Ishikawa (cell line): ENCODE results near the gene KICS2.

Experiments
- CREB1 ChIP-seq: IDR thresholded peaks from 2 replicates; pipeline ENCODE4 v1.6.1; 2012; ENCODE audit warnings: low read depth
- EP300 ChIP-seq: IDR thresholded peaks from 2 replicates; pipeline ENCODE4 v1.6.1; 2012; ENCODE audit warnings: borderline replicate concordance
- MAX ChIP-seq: IDR thresholded peaks from 2 replicates; pipeline ENCODE4 v1.6.1; 2012
- RAD21 ChIP-seq: IDR thresholded peaks from 2 replicates; pipeline ENCODE4 v1.6.1; 2012; ENCODE audit warnings: low read depth
- TEAD4 ChIP-seq: IDR thresholded peaks from 2 replicates; pipeline ENCODE4 v1.6.1; 2012
- YY1 ChIP-seq: IDR thresholded peaks from 2 replicates; pipeline ENCODE4 v1.6.1; 2012; ENCODE audit warnings: low read depth

GRCh38 chr12:64261813-64262212 lies 39.7 kb upstream of the KICS2 start:
- TF ChIP-seq TEAD4 (no peak), CREB1 (no peak), YY1 (no peak), RAD21 (no peak), EP300 (no peak), MAX (no peak)
